Epidermal melanocyte (primary cell): ENCODE data around the gene DNAJA3.
A peak's percentile ranks its signal among the peaks of the same experiment; 100 is the strongest.
"Not testable (repeated sequence)": the region's sequence is repeated elsewhere in the genome, so short reads cannot be mapped to it uniquely, and the experiment has no call there.

Source experiments
- DNase-seq: peaks from one replicate; pipeline ENCODE4 v3.0.0; 2011; ENCODE audit warnings: low spot score; ENCODE audit not compliant: insufficient read length

DNAJA3 gene

DNA sequence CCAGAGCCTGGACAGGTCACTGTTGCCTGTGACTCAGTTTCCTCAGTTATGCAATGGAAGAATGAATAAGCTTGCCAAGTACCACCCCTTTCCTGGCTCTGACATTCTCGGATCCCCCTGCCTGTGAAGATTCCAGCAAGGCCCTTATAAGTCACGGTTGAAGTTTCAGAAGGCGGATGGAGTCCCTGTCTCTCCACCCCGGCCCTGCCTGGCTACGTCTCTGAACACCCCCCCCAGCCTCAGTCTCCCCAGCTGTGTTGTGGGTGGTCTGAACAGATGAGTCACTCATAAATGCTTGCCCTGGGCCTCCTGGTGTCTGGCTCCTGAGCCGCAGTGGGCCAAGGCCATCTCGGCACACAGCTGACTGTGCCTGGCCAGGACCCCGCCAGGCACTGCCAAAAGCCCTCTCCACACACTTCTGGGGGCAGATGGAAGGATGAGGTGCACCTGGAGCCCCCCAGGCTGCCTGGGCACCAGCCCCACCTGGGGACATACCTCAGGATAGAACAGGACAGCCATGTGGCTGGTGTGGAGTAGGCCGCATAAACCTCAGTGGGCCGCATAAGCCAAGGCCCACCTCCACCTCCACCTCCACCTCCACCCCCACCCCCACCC, 38.6 kb upstream of the DNAJA3 start:
- DNase-seq, result no peak

DNA sequence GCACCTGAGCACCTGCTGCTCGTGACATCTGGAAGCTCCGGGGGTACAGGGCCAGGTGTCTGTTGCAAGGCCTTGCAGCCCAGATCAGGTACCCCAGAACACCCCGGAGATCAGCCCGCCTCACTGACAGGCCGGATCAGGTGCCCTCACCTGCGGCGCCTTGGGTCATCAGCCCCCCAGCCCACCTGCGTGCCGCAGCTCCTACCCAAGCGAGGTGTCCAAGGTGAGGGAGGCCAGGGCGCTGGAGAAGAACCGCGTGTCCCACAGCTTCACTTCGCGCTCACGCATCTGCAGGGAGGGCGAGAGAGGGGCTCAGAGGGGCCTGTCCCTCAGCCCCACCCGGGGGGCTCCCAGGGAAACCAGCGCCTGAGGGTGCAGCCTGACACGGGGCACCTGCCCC, 37.9 kb upstream of the DNAJA3 start:
- DNase-seq, result no peak

DNA sequence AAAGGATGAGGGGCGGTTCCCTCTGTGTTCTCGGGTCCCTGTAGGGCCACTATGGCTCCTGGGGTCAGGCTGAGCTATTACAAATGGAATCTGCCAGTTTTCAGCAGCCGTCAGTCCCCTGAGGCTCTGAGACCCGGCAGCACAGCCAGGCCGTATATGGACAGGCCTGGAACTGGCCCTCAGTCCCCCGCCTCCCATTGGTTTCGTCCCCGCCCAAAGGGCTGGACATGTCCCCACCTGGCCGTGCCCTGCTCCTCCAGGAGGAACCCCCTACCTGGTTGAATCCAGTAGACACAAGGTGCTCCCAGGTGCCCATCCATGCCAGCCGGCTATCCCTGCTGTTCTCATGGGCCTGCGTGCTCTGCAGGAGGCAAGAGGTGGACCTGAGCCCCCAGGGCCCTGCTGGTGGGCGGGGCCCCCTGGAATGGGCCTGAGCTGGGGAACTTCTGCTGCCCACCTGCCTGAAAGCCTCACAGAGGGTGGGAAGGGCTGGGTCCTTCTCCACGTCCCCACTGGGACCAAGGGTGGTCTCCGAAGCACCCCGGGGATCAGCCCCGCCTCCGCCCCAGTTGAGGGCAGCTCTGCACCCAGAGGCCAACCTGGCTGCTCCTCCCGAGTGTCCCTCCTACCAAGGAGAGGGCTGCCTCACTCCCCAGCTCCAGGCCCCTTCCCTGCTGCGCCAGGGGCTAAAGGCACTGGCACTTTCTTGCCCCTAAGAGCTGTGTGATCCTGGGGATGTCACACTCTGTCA, 37.2 kb upstream of the DNAJA3 start:
- no peak for DNase-seq

DNA sequence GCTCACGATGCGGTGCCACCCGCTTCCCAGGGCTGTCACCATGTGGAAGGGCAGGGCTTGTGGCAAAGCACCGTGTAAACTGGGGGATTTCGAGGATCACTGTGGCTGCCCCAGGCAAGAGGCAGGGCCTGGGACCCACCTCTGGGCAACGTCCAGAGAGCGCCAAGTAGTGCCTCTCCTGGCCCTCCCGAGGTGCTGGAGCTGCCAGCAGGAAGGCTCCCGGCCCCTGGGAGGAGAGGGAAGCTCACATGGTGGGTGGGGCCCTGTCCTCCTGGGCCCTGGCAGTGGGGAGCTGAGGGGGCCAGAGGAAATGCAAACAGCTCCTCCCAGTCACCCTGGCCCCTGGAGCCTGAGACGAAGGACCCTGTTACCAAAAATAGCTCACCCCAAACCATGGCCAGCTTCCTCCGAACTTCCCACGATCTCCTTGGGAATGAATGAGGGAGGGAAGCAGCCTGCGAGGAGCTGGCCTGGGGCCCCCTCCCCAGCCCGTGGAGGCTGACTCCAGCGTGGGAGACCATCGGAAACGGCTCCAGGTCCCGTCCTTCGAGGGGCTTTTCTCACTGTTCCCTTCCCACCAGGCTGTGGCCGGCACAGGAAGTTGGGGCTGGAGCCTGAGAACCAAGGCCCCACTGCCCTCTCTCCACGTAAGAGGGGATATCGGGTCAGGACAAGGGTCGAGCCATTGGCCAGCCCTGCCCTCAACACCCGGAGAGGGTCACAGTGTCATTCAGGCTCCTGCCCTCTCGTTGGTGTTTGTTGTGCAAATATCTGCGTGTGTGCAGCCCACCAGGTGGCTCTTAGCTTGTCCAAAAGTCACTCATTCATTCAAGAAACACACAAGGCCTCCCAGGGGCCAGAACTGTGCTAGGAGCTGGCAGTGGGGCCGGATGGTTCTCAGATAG, 36.4 kb upstream of the DNAJA3 start:
- DNase-seq, result no peak

DNA sequence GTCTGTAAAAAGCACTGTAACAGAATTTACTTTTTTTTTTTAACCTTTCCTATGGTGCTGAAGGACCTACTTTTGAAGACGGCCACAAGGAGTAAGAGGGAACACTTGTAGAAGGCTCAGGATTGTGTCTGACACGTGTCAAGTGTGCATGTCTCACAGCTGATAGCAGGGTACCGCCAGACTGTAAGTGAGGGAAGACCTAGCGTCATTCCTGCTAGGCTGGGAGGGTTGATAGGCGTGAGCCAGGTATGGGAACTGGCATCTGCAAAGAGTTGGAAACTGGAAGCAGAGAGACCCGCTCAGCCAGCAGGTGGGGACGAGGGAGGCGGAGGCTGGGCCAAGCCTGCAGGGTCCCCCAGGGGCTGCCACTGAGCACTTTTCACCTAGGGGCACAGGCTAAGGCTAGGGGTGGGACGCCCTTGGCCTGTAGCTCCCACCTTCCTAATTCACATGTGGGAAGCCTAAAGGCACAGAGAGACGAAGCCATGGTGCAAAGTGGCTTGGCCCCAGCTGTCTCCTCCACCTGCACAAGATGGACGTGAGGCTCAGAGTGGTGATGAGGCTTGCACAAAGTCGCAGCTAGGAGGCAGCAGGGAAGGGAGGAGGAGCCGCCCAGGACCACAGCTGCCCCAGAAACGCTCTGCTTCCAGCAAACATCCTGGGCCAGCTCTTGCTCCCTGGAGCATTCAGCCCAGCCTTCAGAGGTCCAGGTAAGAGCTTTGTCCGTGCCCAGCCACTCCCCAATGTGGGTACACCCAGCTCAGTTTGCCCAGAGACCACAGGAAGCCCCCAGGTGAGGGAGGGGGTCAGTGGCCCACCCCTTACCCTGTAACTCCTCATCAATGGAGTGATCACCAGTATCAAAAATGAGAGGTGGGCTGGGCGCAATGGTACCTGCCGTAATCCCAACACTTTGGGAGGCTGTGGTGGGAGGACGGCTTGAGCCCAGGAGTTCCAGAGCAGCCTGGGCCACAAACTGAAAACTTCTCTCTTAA, 35.1 kb upstream of the DNAJA3 start:
- no peak for DNase-seq

DNA sequence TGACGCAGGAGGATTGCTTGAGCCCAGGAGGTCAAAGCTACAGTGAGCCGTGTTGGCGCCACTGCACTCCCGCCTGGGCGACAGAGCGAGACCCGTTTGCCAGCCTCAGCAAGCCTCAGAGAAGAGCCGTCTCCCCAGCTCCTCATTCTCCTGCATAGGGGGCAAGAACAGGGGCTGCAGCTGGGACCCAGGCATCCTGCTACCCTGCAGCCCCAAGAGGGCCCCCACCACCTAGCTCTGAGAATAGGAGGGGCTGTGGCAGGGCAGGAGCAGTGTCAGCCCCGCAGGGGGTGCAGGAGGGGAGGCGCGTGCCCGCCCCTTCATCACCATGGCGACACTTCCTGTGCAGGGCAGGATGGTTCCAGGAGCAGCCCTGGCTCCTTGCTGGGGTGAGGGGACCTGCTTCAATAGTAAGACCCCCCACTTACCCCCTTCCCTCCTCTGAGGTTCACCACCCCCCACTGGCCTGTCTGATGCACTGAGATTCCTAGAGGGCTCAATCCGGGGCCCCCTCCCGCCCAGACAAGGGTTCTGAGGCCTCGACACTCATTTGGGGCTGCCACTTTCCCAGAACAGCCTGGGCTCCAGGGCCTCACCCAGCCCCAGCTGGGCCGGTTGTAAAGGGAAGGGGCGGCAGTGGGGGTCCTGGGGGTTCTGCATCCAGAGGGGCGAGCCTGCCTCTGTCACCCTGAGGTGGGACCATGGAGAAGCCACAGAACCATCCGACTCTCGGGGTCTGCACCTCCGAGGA, 33.9 kb upstream of the DNAJA3 start:
- no peak for DNase-seq

DNA sequence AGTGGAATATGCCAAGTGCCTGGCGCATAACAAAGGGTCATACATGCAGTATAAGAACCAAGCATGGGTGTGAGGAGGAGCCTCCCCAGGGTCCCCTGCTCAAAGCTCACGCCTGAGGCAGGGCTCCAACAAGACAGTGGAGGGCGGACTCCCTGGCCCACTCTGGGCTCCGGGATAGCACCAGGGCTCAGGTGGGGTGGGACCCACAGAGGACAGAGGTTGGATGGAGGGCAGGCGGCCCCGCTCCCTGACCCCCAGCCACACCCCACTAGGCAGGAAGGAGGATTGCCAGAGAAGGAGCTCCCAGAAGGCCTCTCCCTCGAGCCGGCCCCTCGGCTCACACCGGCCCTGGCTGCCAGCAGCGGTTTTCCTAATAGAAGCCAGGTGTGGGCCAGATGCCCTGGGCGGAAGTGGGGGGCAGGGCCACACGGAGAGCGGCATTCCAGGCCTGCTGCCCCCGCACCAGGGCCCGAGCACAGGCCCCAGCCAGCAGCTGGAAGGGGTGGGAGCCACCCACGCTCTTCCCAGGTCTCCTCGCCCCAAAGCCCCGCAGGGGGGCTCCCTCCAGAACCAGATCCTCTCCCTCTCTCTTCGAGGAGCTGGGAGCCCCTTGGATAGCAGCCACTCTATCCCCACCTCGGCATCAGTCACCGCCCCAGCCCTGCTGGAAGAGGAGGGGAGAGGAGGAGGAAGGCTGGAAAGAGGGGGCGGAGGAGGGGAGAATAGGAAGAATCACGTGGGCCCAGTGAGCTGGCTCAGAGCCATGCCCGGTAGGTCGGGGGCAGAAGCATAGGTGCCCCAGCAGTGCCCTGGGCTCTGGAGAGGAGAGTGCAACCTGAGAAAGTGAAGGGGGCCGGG, 33.1 kb upstream of the DNAJA3 start:
- peak; percentile 79 for DNase-seq

DNA sequence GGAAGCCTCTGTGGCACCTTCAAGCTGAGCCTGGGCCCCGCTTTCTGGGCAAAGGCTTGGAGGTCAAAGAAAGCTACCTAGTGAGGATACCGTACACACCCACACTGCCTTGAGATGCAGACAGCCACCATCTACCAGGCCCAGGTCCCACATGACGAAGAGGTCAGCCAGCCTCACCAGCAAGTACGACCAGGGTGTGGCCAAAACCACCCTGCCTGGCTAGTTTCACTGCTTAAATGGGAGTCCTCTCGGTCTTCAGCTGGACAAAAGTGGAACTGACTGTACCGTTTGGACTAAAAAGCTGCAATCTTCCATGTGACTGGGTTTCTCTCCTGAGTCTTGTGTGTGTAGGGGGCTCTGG, 32.4 kb upstream of the DNAJA3 start:
- DNase-seq, result no peak

DNA sequence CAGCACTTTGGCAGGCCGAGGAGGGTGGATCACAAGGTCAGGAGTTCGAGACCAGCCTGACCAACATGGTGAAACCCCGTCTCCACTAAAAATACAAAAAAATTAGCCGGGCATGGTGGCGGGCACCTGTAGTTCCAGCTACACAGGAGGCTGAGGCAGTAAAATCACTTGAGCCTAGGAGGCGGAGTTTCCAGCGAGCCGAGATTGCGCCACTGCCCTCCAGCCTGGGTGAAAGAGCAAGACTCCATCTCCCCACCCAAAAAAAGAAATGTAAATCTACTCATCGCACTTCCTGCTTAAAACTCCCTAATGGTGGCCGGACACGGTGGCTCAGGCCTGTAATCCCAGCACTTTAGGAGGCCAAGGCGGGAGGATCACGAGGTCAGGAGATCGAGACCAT, 31.8 kb upstream of the DNAJA3 start:
- not testable (repeated sequence) for DNase-seq

DNA sequence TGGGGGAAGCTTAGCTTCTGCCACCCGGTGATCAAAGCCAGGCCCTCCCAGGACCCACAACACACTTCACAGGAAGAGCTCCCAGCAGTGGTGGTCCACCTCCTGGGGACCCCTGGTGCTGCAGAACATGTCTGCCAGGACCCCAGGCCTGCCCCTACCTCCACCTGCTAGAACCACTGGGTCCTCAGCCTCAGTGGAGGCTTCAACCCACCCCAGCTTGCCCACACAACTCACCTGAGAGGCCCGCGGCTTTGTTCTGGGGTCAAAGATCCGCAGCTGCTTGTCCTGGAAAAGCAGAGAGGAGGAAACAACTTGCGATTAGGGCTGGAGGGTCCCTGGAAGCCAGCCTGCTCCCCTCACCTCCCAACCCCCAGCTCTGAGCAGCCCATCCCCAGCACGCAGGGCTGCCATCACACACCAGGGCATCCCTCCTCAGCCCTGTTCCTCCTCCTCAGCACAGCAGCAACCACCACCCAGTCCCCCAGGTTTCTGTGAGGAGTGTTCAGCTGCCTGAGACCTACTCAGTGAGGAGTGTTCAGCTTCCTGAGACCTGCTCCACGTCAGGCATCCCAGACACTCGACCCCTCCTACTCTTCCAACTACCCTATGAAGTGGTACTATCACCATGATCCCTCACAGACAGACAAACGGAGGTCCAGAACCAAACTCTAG, 30.5 kb upstream of the DNAJA3 start:
- no peak for DNase-seq

DNA sequence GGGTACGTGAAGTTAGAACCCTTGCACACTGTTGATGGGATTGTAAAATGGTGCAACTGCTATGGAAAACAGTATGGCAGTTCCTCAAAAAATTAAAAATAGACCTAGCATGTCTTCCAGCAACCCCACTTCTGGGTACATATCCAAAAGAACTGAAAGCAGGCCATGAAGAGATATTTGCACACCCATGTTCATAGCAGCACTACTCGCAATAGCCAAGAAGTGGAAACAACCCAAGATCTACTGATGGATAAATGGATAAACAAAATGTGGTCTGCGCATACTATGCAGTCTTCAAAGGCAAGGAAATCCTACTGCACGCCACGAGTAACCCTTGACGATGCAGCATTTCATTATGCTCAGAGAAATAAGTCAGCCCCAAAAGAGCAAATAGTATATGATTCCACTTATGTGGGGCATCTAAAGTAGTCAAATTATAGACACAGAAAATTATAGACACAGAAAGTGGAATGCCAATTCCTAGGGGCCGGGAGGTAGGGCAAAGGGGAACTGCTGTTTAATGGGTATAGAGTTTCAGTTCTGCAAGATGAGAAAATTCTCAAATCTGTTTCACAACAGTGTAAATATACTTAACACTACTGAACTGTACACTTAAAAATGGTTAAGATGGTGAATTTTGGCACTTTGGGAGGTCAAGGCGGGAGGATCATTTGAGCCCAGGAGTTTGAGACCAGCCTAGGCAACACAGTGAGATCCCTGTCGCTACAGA, 26.5 kb upstream of the DNAJA3 start:
- DNase-seq, result no peak

DNA sequence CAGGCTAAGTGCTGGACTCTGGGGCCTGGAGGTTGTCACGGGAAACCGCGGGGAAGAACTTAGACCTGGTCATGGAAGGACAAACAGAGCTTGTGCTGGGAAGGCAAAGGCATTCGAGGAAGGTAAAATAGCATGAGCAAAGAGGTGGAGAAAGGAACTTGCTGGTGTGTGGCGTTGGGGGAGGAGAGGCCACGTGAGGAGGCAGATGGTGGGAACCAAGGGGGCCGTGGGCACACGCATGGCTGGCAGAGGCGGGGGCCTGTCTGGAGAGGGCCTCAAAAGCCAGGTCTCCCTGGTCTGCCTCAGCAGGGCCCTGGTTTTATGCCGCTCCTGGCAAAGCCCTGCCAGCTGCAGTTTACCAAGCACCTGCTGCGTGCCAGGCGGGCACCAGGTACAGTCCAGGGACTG, 24.6 kb upstream of the DNAJA3 start:
- no peak for DNase-seq

DNA sequence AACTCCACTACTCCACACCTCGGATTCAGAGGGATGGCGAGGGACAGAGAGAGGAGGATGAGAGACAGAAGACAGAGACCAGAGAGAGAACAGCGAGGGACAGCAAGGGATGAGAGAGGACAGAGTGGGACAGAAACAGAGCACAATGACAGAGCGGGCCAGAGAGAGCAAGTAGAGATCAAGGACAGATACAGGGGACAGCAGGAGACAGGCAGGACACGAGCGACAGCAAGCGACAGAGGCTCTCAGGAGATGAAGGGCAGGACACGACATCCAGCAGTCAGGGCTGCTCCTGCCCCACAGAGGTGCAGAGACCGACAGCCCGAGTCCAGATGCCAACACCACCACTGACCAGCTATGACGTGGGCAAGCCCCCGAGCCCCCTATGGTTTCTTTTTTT, 24.2 kb upstream of the DNAJA3 start:
- no peak for DNase-seq

DNA sequence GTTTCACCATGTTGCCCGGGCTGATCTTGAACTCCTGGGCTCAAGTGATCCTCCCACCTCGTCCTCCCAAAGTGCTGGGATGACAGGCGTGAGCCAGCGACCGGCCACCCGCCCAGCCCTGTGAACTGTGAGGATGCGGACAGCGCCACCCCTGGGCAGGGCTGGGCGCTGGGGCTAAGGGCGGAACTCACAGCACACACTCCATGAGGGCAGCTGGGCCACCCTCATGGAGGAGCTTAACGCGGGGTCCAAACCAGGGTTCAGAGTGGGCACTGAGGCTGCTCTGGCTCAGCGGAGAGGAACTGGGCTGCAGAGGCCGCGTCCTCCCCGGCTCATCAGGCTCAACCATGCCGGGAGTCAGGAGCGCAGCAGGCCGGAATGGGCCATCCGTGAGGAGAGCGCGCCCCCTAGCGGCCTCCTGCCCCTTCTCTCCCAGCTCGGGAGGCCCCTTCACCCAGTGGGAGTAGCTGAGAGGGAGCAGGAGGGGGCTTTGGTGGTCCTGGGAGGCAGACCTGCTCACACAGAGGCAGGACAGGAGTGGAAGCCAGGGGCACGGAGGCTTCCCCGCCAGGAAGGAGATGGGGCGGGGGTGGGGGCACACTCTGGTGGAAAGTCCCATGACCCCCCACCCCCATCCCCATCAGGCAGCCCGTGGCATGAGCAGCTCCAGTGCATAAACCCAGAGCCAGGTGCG, 23.1 kb upstream of the DNAJA3 start:
- peak; percentile 96 for DNase-seq

DNA sequence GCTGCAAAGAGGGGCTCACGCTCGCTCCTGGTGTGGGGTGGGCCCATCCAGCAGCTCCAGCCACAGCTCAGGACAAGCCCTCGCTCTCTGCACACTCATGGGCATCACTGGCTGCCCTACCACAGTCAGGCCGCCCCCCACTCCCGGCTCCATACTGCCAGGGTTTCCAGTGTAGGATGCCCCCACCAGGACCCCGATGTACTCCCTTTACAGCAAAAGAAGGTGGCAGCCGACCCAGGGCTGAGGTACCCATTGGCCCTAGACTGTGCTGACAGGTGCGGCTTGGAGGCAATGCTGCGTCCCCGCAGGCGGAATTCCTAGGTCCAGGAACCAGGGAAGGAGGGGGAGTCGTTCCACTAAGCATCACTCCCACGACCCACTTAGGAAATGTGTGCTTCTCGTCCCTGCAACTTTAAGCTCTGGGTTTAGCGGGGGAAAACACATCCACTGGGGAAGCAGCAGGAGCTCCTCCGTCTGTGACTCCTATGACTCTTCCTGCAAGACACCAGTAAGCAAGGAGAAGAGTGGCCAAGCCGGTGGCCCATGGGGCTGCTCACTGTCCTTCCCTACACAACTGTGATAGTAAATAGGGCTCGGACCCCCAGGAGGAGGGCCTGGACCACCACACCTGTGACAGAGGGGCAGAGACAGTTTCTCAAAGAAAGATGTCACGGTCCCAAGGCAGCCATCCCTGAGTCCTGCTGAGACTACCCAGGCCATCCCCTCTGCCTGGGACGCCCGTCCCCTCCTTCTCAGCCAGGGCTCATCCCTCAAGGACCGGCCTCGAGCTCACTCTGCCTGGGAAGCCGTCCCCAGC, 22.3 kb upstream of the DNAJA3 start:
- no peak for DNase-seq

DNA sequence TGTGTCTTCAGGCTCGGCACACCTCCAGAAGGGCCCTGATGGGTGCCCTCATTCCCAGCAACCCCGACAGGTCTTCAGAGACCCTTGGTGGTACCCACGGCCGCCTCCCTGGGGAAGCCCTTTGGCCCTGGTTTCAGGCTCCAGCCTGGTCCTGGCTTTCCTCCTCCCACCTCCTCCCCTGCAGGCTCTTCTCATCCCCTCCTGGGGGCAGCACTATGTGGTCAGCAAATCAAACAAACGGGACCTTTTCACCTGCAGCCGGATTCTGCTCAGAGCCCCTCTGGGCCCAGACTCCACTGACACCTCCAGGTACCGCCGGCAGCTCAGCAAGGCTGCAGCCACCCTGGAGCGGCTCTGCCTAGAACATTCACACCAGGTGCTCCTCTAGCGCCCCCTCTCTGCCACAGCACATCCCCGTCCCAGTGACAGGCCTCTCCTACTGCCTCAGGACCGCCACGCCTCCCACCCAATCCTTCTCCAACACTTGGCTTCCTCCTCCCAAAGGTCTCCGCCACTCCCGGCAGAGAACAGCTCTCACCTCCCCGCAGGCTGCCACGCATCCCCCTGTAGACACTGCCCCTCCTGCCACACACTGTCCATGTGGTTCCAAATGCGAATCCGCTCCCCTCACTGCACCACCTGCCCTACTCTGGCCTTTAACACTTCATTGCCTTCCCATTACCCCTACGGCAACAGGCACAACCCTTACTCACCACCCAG, 21.3 kb upstream of the DNAJA3 start:
- no peak for DNase-seq
